HG03045 (cell line): ENCODE results near the gene EIF2S3.
"Not testable (repeated sequence)": the region's sequence is repeated elsewhere in the genome, so short reads cannot be mapped to it uniquely, and the experiment has no call there.

Experiments
- ATAC-seq: cut with Tn5 transposase; IDR thresholded peaks from one replicate; pipeline ENCODE4 v1.9.1; 2021; ENCODE audit warnings: mild to moderate bottlenecking, moderate library complexity; ENCODE audit not compliant: unreplicated experiment

The EIF2S3 gene

GRCh38 chrX:24054182-24055042 is at the start of gene EIF2S3:
Gene EIF2S3, plus strand, starts transcription at chrX:24054956. Its CDS starts 13 bp downstream, at chrX:24054969.
- peak; percentile 84 for ATAC-seq

- ATAC-seq, result no peak
Measured at GRCh38 chrX:24005028-24005427, 49.7 kb upstream of the EIF2S3 start.

GRCh38 chrX:24005867-24006266 is 48.9 kb upstream of the EIF2S3 start:
- ATAC-seq, result no peak

- ATAC-seq, result no peak
Measured at GRCh38 chrX:24012266-24012665, 42.5 kb upstream of the EIF2S3 start.

GRCh38 chrX:24014388-24015018 is 40.3 kb upstream of the EIF2S3 start:
- peak; percentile 81 for ATAC-seq

- ATAC-seq, result no peak
Measured at GRCh38 chrX:24017674-24018073, 37.1 kb upstream of the EIF2S3 start.

- no peak for ATAC-seq
Measured at GRCh38 chrX:24018809-24019208, 35.9 kb upstream of the EIF2S3 start.

DNA sequence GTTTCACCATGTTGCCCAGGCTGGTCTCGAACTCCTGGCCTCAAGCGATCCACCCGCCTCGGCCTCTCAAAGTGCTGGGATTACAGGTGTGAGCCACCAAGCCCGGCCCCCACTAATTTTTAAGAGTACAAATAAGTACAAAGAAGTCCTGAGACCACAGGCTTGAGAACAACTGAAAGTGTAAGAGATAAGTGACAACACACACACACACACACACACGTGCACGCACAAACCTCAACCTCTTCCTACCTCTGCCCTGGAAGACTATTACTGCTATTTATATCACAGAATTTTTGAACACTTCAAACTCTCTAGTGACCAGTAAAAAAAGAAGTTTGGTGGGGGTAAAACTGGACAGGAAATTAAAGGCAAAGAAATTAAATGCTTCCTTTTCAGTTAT is 35.3 kb upstream of the EIF2S3 start:
- no peak for ATAC-seq

- no peak for ATAC-seq
Measured at GRCh38 chrX:24020306-24020876, 34.4 kb upstream of the EIF2S3 start.

DNA sequence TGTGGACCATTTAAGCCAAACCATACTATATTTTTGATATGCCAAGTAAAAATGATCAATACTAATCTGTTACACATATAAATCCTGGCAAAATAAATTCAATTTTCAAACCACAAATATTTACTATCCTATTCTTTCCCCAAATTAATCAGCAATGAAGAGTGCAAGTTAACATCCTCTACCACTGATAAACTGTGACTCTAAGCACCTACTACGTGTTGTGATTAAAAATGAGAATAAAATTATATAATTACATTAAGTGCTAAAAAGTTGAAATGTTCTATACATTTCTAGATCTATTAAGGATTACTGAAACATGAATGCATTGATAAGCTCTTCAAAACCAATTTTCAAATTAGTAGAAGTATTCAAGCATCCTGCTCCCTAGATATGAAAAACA is 31.2 kb upstream of the EIF2S3 start:
- no peak for ATAC-seq

- no peak for ATAC-seq
Measured at GRCh38 chrX:24023972-24024669, 30.6 kb upstream of the EIF2S3 start.

DNA sequence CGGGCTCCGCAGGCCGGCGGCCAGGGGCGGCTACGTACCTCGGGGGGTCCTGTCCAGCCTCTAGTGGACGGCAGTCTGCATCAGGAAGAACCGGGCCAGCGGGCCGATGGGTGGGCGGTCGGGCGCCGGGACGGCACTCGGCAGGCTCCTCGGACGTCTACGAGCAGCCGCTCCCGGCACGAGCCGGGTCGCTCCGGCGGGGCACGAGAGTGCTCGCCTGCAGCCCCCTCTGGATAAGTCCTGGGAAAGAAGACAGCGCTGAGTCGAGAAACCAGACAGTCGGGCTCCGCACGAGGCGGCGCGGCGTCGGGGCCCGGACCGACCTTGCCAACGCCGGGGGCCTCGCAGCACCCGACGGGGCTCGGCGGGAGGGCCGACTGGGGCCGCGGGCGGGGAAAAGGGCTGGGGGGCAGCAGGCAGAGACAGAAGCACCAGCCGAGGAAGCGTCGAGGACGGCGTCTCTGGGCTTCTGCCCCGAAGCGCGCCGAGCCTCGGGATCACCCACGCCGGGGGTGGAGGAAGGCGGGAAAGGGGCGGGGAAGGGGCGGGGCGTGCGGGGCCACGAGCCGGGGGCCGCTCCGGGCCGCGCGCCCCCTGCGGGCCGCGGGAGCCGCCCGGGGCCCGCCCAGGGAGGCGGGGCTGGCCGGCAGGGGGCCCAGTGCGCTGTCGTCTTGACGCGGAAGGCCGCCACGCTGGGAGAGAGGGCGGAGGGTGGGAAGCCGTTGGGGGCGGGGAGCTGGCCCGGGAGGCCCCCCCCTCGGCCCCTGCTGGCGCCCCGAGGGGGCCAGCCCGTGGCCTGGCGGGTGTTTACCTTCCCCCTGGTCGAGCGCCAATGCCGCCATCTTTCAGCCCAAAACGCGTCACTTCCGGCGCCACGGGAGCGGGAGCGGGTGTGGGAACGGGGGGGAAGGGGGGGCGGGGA is 29.7 kb upstream of the EIF2S3 start:
- ATAC-seq, result peak; percentile 89

GRCh38 chrX:24025741-24026403 is 28.9 kb upstream of the EIF2S3 start:
- peak; percentile 28 for ATAC-seq

DNA sequence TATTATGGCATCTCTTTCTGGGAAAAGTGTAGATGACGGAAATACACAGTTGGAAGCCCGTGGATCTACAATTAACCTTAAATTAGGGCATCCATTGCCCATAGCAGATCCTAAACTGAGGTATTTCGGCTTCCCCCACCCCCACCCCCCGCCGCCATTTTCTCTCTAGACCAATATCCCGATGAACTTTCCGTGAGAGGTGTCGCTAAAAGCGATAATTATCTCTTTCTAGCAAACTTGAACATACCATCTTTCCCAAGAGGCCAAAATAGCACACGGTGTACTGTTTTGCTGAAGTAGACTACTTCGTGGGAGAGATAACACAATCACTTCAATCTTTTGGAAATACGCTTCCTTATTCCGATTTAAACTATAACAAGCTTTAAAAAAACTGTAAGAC is 28.3 kb upstream of the EIF2S3 start:
- ATAC-seq, result no peak

GRCh38 chrX:24027086-24027485 is 27.7 kb upstream of the EIF2S3 start, which contains the start of gene KLHL15:
Gene KLHL15, minus strand, starts transcription at chrX:24027186. Its CDS starts 20,493 bp downstream, at chrX:24006693.
- ATAC-seq, result no peak

DNA sequence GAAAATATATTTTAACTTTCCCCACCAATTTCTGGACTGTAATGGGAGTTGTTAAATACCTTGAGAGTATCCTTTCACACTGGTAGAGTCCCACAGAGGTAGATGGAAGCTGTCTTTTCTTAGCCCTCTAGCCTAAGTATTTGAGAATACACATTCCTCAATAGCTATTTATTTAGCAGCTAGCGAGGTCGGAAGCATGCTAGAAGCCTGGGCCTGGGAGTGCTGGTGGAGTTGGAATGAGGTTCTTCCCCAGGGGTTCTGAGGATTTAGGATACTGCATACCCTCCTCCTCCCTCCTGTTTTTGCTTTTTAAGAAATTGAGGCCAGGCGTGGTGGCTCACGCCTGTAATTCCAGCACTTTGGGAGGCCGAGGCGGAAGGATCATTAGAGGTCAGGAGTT is 26.8 kb upstream of the EIF2S3 start:
- ATAC-seq, result no peak

DNA sequence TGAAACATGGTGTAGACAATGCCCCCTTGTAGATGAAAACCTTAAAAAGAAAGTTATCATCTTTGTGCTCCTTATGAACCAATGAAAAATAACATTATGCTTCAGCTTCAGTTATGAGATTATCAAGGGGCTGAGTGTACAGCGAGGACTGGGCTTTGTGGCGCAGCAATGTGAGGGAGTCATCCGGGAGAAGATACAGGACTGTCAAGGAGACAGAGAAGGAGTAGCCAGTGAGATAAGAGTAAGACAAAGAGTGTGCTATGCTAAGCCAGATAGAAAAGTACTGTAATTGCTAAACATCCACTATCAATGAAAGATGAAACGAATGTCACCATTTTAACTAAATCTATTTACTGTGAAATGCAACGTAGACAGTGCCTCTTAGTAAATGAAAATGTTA is 24.2 kb upstream of the EIF2S3 start:
- ATAC-seq, result no peak

- ATAC-seq, result no peak
Measured at GRCh38 chrX:24034485-24034884, 20.3 kb upstream of the EIF2S3 start.

DNA sequence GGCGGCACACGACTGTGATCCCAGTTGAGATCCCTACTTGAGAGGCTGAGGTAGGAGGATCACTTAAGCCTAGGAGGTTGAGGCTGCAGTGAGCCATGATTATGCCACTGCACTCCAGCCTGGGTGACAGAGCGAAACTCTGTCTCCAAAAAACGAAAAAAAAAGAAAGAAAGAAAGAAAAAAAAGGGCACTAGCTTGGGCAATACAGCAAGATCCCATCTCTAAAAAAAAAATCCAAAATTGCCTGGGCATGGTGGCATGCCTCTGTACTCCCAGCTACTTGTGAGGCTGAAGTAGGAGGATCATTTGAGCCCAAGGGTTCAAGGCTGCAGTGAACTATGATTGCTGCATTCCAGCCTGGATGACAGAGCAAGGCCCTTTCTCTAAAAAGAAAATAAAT is 17.0 kb upstream of the EIF2S3 start:
- ATAC-seq, result no peak

DNA sequence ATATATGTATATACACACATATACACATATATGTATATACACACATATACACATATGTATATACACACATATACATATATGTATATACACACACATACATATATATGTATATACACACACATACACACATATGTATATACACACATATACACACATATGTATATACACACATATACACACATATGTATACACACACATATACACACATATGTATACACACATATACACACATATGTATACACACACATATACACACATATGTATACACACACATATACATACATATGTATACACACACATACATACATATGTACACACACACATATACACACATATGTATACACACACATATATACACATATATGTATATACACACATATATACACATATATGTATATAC is 8.7 kb upstream of the EIF2S3 start:
- ATAC-seq, result not testable (repeated sequence)
